ENCODE measurements around the gene CTU2.

DNA sequence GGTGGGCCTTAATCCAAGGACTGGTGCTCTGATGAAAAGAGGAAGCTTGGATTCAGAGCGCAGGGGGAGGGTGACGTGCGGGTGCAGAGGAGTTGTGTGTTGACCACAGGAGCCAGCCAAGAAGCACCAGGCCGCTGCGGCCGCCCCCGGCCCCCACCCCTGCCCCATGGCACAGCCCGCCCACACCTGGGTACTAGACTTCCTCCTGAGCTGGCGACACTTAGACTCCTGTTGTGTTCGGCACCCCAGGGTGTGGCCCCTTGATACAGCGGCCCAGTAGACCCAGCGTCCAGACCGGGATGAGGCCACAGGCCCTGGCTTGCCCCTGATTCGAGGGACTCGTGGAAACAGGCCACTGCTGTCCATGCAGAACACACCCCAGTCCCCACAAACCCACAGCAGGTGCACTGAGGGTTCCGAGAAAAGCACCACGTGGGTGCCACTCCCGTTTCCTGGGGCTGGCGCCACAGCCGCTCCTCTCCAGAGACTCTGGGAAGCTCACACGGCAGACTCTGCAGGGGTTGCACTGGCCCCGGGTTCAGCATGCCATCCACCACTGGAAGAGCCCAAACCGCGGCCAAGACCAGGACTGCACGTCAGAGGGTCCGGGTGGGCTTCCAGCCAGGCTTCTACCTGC, 14.3 kb upstream of the CTU2 start:
- TF ChIP-seq CTCF (IDR thresholded peaks at IDR 0.05) (no peak), POLR2A (IDR thresholded peaks at IDR 0.05) (no peak)
